Upper lobe of left lung (tissue), 6 donors: Measurements from ENCODE around the gene MYO1E. TPM values are rescaled to one million over a fixed set of nuclear protein-coding genes. Genes with fewer than 3 reads are reported as not detected.
"Not testable (repeated sequence)": the region's sequence is repeated elsewhere in the genome, so short reads cannot be mapped to it uniquely, and the experiment has no call there.

Experiments
- ATAC-seq, 2 donors: fragments of 200-7000 bp; cut with Tn5 transposase; one replicate each; pipeline ENCODE4 v1.9.1; 2022; ENCODE audit warnings: mild to moderate bottlenecking in 2 of 2, moderate library complexity in 2 of 2; ENCODE audit not compliant: low FRiP score in 2 of 2
- DNase-seq, 2 donors: peaks; one replicate each; pipeline ENCODE4 v3.0.0-alpha.2; 2019 to 2020
- H3K27ac ChIP-seq, 4 donors: fragments of 200-600 bp; sonication (generic); one replicate each; pipeline ENCODE4 v1.5.1; 2016 to 2019
- H3K27me3 ChIP-seq, 4 donors: fragments of 200-600 bp; sonication (generic); one replicate each; pipeline ENCODE4 v1.5.1; 2017 to 2019
- H3K36me3 ChIP-seq, 4 donors: fragments of 200-600 bp; sonication (generic); one replicate each; pipeline ENCODE4 v1.5.1; 2016 to 2019
- H3K4me1 ChIP-seq, 4 donors: fragments of 200-600 bp; sonication (generic); one replicate each; pipeline ENCODE4 v1.5.1; 2018 to 2019
- H3K4me3 ChIP-seq, 4 donors: fragments of 200-600 bp; sonication (generic); one replicate each; pipeline ENCODE4 v1.5.1; 2017 to 2019; ENCODE audit warnings: mild to moderate bottlenecking in 2 of 4, moderate library complexity in 1 of 4
- H3K9me3 ChIP-seq, 4 donors: fragments of 200-600 bp; sonication (generic); one replicate each; pipeline ENCODE4 v1.5.1; 2018 to 2019
- CTCF ChIP-seq, 6 experiments: fragments of 450-650 bp in 4 of 6; fragments of 200-600 bp in 2 of 6; sonication (generic) in 2 of 6; IDR thresholded peaks; one replicate each; pipeline ENCODE4 v1.5.1; 2016 to 2019; ENCODE audit warnings: antibody characterized with exemption in 6 of 6
- EP300 ChIP-seq, 4 donors: sonication (generic); formaldehyde crosslinking; IDR thresholded peaks; one replicate each; pipeline ENCODE4 v1.5.1; 2017; ENCODE audit warnings: antibody characterized with exemption in 4 of 4, control low read depth in 2 of 4
- POLR2A ChIP-seq, 4 donors: fragments of 450-650 bp; IDR thresholded peaks; one replicate each; pipeline ENCODE4 v1.5.1; 2016 to 2017; ENCODE audit warnings: antibody characterized with exemption in 4 of 4, mild to moderate bottlenecking in 2 of 4
- POLR2AphosphoS5 ChIP-seq, 2 donors: sonication (generic); formaldehyde crosslinking; IDR thresholded peaks; one replicate each; pipeline ENCODE4 v1.5.1; 2017; ENCODE audit warnings: antibody characterized with exemption in 2 of 2
- WGBS, 2 donors: methylation state at CpG; one replicate each; pipeline ENCODE4 v1.1.5; 2017 to 2018; 5-methylcytosine and 5-hydroxymethylcytosine counted together
- total RNA-seq, 6 donors: library from RNA; depleted of rRNA in 4 of 6; stranded (reverse); fragments of >200 nt in 4 of 6; gene quantifications; one replicate each; pipeline versions ENCODE4 v1.1.0 to v1.2.1, GENCODE V29; 2016 to 2021
- donor health status: DM: no; HTN: no; CAD: no; lungs with moderate emphysema.
- donor health status: DM: no; HTN: yes; CAD: no; lungs with severe emphysema.

Gene MYO1E
- total RNA-seq, 6 donors from 2014 or later, result 39.7 to 161 (median 71.9) TPM

DNA sequence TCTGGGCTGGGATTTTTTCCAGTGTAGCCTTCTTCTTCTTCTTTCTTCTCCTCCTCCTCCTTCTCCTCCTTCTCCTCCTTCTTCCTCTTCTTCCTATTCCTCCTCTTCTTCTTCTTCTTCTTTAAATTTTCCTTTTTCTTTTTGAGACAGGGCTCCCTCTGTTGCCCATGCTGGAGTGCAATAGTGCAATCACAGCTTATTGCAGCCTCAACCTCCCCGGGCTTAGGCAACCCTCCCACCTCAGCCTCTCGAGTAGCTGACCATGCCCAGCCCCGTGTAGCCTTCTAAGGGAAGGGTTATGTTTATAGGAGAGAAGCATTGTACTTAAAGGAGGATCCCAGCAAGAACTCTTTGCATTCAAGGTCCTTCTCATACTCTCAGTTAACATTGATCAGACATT lies 24.0 kb upstream of the MYO1E start:
- no peak overlapping the region for H3K27ac ChIP-seq
- H3K9me3 ChIP-seq, result no peaks in the 10 kb centered on the region
- TF ChIP-seq CTCF (IDR thresholded peaks at IDR 0.05), result no peak
- TF ChIP-seq POLR2A (IDR thresholded peaks at IDR 0.05), result no peak
- TF ChIP-seq POLR2AphosphoS5 (IDR thresholded peaks at IDR 0.05), result no peak
- TF ChIP-seq EP300 (IDR thresholded peaks at IDR 0.05), result no peak
- 44 to 51% methylated on average over 3 of the region's 3 CpGs for WGBS, 2 donors
- no peaks in the 10 kb centered on the region for H3K27me3 ChIP-seq
- no peaks in the 10 kb centered on the region for H3K4me1 ChIP-seq
- H3K36me3 ChIP-seq, result no peaks in the 10 kb centered on the region
- DNase-seq (no peak), ATAC-seq (no peak)
- H3K4me3 ChIP-seq, result no peak overlapping the region

DNA sequence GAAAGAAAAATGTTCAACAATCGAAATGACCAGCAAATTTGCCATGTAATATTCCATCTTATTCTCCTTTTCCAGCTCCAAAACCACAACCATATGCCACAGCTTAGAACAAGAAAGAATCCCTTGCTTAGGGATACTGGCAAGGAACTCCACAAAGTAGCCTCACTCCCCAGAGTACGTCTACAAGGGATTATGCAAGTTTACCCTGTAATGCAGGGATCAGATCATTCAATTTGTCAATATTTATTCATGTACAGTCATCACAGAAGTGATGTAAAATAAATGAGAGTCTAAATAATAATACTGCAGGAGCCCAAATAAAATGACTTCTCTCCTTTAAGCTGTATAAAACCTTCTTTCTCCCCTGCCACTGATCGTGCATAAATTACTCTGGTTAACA lies 23.5 kb upstream of the MYO1E start:
- ATAC-seq (no peak), DNase-seq (no peak)
- Histone ChIP-seq H3K9me3 (no peaks in the 10 kb centered on the region), H3K27ac (no peak overlapping the region), H3K27me3 (no peaks in the 10 kb centered on the region), H3K4me3 (no peak overlapping the region), H3K36me3 (no peaks in the 10 kb centered on the region), H3K4me1 (no peaks in the 10 kb centered on the region)
- TF ChIP-seq CTCF (IDR thresholded peaks at IDR 0.05) (no peak), POLR2AphosphoS5 (IDR thresholded peaks at IDR 0.05) (no peak), POLR2A (IDR thresholded peaks at IDR 0.05) (no peak), EP300 (IDR thresholded peaks at IDR 0.05) (no peak)
- WGBS, 2 donors, result 62 to 63% methylated on average over 3 of the region's 3 CpGs

DNA sequence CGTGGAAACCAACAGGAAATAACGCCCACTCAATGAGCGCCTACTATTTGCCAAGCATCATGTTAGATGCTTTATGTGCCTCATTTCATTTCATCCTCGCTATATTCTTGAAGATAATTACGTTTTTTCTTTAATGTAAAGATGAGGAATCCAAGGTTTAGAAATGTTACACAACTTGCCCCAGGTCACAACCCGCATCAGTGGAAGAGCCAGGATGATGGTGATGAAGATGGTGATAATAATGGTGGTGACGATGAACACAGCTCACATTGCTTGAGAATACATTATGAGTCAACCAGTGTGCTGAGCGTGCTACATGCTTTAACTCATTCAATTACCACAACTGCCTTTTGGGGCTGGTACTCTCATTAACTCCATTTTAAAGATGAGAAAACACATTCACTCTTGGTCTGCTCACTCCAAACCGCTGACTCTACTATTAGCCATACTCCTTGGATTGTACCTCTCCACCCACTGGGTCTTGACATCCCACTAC lies 21.5 kb upstream of the MYO1E start:
- no peaks in the 10 kb centered on the region for H3K36me3 ChIP-seq
- ATAC-seq, result no peak
- H3K4me1 ChIP-seq, result no peaks in the 10 kb centered on the region
- WGBS, 2 donors, result 88% methylated on average over 9 of the region's 9 CpGs
- H3K27ac ChIP-seq, result no peak overlapping the region
- TF ChIP-seq EP300 (IDR thresholded peaks at IDR 0.05), result no peak
- no peak for TF ChIP-seq CTCF (IDR thresholded peaks at IDR 0.05)
- TF ChIP-seq POLR2A (IDR thresholded peaks at IDR 0.05), result no peak
- no peak for TF ChIP-seq POLR2AphosphoS5 (IDR thresholded peaks at IDR 0.05)
- H3K9me3 ChIP-seq, result no peaks in the 10 kb centered on the region
- H3K27me3 ChIP-seq, result no peaks in the 10 kb centered on the region
- H3K4me3 ChIP-seq, result no peak overlapping the region
- no peak for DNase-seq

DNA sequence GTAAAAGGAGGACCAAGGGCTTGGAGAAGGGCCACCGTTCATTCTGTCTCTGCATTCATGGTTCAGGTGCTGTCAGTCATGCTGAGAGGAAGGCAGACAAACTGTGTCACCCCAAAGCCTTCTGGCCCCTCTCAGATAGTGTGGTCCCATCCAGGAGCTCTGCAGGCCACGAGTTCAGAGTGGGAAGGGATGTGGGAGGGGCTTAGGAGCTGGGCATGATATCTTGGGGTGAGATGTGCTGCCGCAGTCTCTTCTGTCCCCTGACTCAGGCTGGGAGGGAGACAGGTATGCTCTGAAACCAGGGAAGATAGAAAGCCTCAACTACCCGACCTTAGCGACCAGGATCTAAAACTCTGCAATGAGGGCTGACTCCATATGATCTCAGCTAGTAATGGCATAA lies 19.6 kb upstream of the MYO1E start:
- H3K27ac ChIP-seq, result no peak overlapping the region
- no peaks in the 10 kb centered on the region for H3K27me3 ChIP-seq
- 76 to 81% methylated on average over 5 of the region's 5 CpGs for WGBS, 2 donors
- DNase-seq (no peak), ATAC-seq (no peak)
- TF ChIP-seq CTCF (IDR thresholded peaks at IDR 0.05), result no peak
- no peak for TF ChIP-seq POLR2AphosphoS5 (IDR thresholded peaks at IDR 0.05)
- no peak for TF ChIP-seq EP300 (IDR thresholded peaks at IDR 0.05)
- TF ChIP-seq POLR2A (IDR thresholded peaks at IDR 0.05), result no peak
- H3K4me3 ChIP-seq, result no peak overlapping the region
- no peaks in the 10 kb centered on the region for H3K36me3 ChIP-seq
- no peaks in the 10 kb centered on the region for H3K9me3 ChIP-seq
- no peaks in the 10 kb centered on the region for H3K4me1 ChIP-seq

DNA sequence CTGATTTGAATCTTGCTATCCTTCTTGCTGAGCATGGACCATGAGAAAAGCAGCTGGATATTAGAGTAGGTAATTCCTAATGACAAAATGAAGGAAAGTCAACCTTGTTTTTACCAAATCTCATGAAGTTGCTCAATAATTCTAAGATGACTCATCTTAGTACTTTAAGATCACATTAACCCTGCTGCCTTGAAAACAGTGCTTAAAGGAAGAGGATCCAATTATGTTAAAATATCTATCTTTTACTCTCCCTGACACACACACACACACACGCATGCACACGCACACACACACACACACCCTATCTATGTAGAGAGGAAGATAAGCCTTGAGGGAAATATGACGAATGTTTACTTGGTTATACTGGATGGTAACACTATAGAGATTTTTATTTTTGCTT lies 16.0 kb upstream of the MYO1E start:
- no peak overlapping the region for H3K4me3 ChIP-seq
- ATAC-seq, result peak in 1 of 2 donors; percentile 66
- no peaks in the 10 kb centered on the region for H3K27me3 ChIP-seq
- TF ChIP-seq POLR2AphosphoS5 (IDR thresholded peaks at IDR 0.05) (no peak), CTCF (IDR thresholded peaks at IDR 0.05) (no peak), EP300 (IDR thresholded peaks at IDR 0.05) (no peak), POLR2A (IDR thresholded peaks at IDR 0.05) (no peak)
- no peak overlapping the region for H3K27ac ChIP-seq
- no peaks in the 10 kb centered on the region for H3K36me3 ChIP-seq
- H3K4me1 ChIP-seq, result no peaks in the 10 kb centered on the region
- no peak for DNase-seq
- WGBS, 2 donors, result 57 to 80% methylated on average over 3 of the region's 3 CpGs
- H3K9me3 ChIP-seq, result no peaks in the 10 kb centered on the region

DNA sequence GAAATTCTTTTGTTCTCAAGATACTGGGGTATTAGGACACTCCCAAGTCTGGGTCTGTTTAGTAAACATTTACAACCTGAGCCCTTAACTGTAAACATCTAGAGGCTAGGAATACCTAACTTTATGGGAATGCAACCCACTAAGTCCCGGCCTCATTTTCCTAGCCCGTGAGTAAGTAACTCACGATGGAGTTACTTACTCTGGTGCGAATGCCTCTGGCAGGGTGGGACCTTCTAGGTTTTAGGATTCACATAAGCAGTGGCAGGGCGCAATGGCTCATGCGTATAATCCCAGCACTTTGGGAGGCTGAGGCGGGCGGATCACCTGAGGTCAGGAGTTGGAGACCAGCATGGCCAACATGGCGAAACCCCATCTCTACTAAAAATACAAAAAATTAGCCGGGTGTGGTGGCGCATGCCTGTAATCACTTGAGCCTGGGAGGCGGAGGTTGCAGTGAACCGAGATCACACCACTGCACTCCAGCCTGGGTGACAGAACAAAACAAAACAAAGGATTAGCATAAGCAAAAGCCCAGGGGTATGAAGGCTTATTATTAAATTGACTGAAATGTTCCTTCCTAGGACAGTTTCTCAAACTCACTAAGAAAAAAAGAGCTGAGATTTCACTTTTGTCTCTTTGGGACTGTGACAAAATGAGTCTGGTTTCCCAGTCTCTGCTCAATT lies 14.7 kb upstream of the MYO1E start:
- H3K27me3 ChIP-seq, H3K36me3 ChIP-seq, ATAC-seq, H3K27ac ChIP-seq, H3K9me3 ChIP-seq, H3K4me1 ChIP-seq, DNase-seq, H3K4me3 ChIP-seq: not testable (repeated sequence)
- WGBS, 2 donors, result 96 to 98% methylated on average over 13 of the region's 13 CpGs
